Aorta (tissue), 5 donors: ENCODE data around the gene TAC1. TPM values are rescaled to one million over a fixed set of nuclear protein-coding genes. Genes with fewer than 3 reads are reported as not detected.
"Not testable (repeated sequence)": the region's sequence is repeated elsewhere in the genome, so short reads cannot be mapped to it uniquely, and the experiment has no call there.

ENCODE experiments used
- ATAC-seq: fragments of 200-7000 bp; cut with Tn5 transposase; one replicate; pipeline ENCODE4 v1.9.1; 2022; ENCODE audit warnings: moderate library complexity; ENCODE audit not compliant: low FRiP score
- DNase-seq, 2 donors: peaks; one replicate each; pipeline ENCODE4 v3.0.0-alpha.2; 2020
- H3K27ac ChIP-seq, 2 donors: one replicate each; pipeline ENCODE4 v1.5.1; 2013; ENCODE audit warnings: low read length in 2 of 2, mild to moderate bottlenecking in 2 of 2, moderate library complexity in 2 of 2, control low read depth in 1 of 2, inconsistent platforms in 1 of 2, low read depth in 1 of 2
- H3K27me3 ChIP-seq, 2 donors: one replicate each; pipeline ENCODE4 v1.6.1; 2013; ENCODE audit warnings: control low read depth in 1 of 2, low read length in 1 of 2, mild to moderate bottlenecking in 1 of 2, moderate library complexity in 1 of 2; ENCODE audit not compliant: insufficient read depth in 2 of 2, control insufficient read depth in 1 of 2
- H3K36me3 ChIP-seq, 2 donors: one replicate each; pipeline ENCODE4 v1.6.1; 2013; ENCODE audit warnings: control low read depth in 1 of 2, low read length in 1 of 2, mild to moderate bottlenecking in 1 of 2; ENCODE audit not compliant: insufficient read depth in 2 of 2, control insufficient read depth in 1 of 2
- H3K4me1 ChIP-seq, 2 donors: one replicate each; pipeline ENCODE4 v1.6.1; 2013; ENCODE audit warnings: low read length in 2 of 2, control low read depth in 1 of 2, mild to moderate bottlenecking in 1 of 2, moderate library complexity in 1 of 2; ENCODE audit not compliant: insufficient read depth in 2 of 2, control insufficient read depth in 1 of 2
- H3K4me3 ChIP-seq, 2 donors: one replicate each; pipeline ENCODE4 v1.5.1; 2013; ENCODE audit warnings: low read length in 2 of 2, control low read depth in 1 of 2, mild to moderate bottlenecking in 1 of 2
- H3K9me3 ChIP-seq: one replicate; pipeline ENCODE4 v1.6.1; 2013; ENCODE audit warnings: mild to moderate bottlenecking, low read length; ENCODE audit not compliant: control insufficient read depth
- WGBS, 2 donors: extraction: QIAGEN DNeasy Blood & Tissue Kit; methylation state at CpG; one replicate each; pipeline ENCODE4 v1.1.7; 2013; 5-methylcytosine and 5-hydroxymethylcytosine counted together
- intact Hi-C, 2 donors: fragments of 100-400 bp; cut with DNase I; formaldehyde crosslinking; loops; one replicate each; pipeline versions ENCODE4 v1.14.2 to v1.15.0; 2022
- polyA plus RNA-seq, 2 donors: library from polyadenylated mRNA; stranded (reverse); fragments of 200-250 nt; gene quantifications; one replicate each; pipeline ENCODE4 v1.2.3, GENCODE V29; 2013
- total RNA-seq, 2 donors: library from RNA; stranded (reverse); fragmentation: NEBNext Ultra II Directional; extraction: Animal tissue kit (Norgen Biotek cat#: 25700); gene quantifications; one replicate each; pipeline ENCODE4 v1.2.1, GENCODE V29; 2021
- donor health status: healthy with polysubstance abuse.
- donor health status: Bipolar disorder and iron deficiency.
- donor health status: DM: no; HTN: no; CAD: no.
- donor health status: DM: no; HTN: no; CAD: no.
- donor health status: DM: yes; HTN: yes; CAD: no.

The TAC1 gene
- total and polyA plus RNA-seq, 4 donors: 1.0 to 1.2 TPM; not detected in 2

GRCh38 chr7:97786398-97786797 lies 54.5 kb downstream of the TAC1 start:
- intact Hi-C loops, ATAC-seq, DNase-seq, H3K27me3 ChIP-seq, H3K27ac ChIP-seq, H3K36me3 ChIP-seq, H3K4me1 ChIP-seq, H3K9me3 ChIP-seq, H3K4me3 ChIP-seq: not testable (repeated sequence)
- 88% methylated on average over 7 of the region's 7 CpGs for WGBS, 2 donors

Other genes with a start within 250 kb of the TAC1 start
- gene ASNS, start 140.3 kb downstream of the TAC1 start, total RNA-seq: 10 to 100 TPM; 15.7 to 23.1 TPM
- 10 to 100 TPM; 16.3 to 33.3 TPM for gene ASNS, start 140.3 kb downstream of the TAC1 start, polyA plus RNA-seq